Uterus (tissue), 2 donors: ENCODE data around the gene NR2E1.

Source experiments
- POLR2A ChIP-seq, 2 donors: fragments of 450-650 bp; IDR thresholded peaks; one replicate each; pipeline ENCODE4 v1.6.1; 2016; ENCODE audit warnings: antibody characterized with exemption in 2 of 2, mild to moderate bottlenecking in 1 of 2, moderate library complexity in 1 of 2
- TF ChIP-seq, protein P1 (sequence below), 4 experiments: fragments of 200-600 bp in 2 of 4; fragments of 450-650 bp in 2 of 4; sonication (generic) in 2 of 4; IDR thresholded peaks; one replicate each; pipeline ENCODE4 v1.5.1; 2016 to 2019; ENCODE audit warnings: antibody characterized with exemption in 4 of 4, mild to moderate bottlenecking in 2 of 4, moderate library complexity in 1 of 4

DNA sequence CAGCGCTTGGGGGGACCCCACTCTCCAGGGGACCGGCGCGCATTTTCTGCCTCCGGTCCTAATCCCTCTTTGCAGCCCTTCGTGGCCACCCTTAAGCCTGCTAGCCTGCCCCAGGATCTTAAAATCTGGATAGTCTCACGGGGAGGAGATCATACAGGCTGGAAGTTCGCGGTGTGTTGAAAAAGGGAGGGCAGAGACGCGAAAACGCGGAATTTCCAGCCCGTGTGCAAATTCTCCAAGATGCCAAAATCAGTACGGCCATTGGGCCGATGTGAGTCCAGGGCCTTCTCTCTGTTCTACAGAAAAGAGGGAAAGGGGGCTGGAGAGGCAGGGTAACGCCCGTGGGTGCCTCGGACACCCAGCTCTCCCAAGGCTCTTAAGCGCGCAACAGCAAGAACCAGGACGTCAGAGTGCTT, 9.4 kb downstream of the NR2E1 start:
- TF ChIP-seq POLR2A (IDR thresholded peaks at IDR 0.05) = no peak
- TF ChIP-seq, protein P1, sequence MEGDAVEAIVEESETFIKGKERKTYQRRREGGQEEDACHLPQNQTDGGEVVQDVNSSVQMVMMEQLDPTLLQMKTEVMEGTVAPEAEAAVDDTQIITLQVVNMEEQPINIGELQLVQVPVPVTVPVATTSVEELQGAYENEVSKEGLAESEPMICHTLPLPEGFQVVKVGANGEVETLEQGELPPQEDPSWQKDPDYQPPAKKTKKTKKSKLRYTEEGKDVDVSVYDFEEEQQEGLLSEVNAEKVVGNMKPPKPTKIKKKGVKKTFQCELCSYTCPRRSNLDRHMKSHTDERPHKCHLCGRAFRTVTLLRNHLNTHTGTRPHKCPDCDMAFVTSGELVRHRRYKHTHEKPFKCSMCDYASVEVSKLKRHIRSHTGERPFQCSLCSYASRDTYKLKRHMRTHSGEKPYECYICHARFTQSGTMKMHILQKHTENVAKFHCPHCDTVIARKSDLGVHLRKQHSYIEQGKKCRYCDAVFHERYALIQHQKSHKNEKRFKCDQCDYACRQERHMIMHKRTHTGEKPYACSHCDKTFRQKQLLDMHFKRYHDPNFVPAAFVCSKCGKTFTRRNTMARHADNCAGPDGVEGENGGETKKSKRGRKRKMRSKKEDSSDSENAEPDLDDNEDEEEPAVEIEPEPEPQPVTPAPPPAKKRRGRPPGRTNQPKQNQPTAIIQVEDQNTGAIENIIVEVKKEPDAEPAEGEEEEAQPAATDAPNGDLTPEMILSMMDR (IDR thresholded peaks at IDR 0.05) = no peak
